OCI-LY7 (cell line): ENCODE data around the gene SCGB1D1.

Experiments
- EZH2phosphoT487 ChIP-seq: fragments of 200-600 bp; sonication (generic); IDR thresholded peaks from 2 replicates; pipeline ENCODE4 v1.6.1; 2018; ENCODE audit warnings: low read depth, borderline replicate concordance, mild to moderate bottlenecking, mixed run types, antibody characterized with exemption, low read length, moderate library complexity, mixed read lengths
- TF ChIP-seq, protein P1 (sequence below): fragments of 200-600 bp; sonication (generic); conservative IDR thresholded peaks from 2 replicates; pipeline ENCODE4 v1.5.1; 2014; ENCODE audit warnings: mild to moderate bottlenecking, antibody characterized with exemption, low read length, moderate library complexity, mixed read lengths

GRCh38 chr11:62182147-62182891, 7.7 kb upstream of the SCGB1D1 start:
- TF ChIP-seq, protein P1, sequence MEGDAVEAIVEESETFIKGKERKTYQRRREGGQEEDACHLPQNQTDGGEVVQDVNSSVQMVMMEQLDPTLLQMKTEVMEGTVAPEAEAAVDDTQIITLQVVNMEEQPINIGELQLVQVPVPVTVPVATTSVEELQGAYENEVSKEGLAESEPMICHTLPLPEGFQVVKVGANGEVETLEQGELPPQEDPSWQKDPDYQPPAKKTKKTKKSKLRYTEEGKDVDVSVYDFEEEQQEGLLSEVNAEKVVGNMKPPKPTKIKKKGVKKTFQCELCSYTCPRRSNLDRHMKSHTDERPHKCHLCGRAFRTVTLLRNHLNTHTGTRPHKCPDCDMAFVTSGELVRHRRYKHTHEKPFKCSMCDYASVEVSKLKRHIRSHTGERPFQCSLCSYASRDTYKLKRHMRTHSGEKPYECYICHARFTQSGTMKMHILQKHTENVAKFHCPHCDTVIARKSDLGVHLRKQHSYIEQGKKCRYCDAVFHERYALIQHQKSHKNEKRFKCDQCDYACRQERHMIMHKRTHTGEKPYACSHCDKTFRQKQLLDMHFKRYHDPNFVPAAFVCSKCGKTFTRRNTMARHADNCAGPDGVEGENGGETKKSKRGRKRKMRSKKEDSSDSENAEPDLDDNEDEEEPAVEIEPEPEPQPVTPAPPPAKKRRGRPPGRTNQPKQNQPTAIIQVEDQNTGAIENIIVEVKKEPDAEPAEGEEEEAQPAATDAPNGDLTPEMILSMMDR = no peak
- no peak for TF ChIP-seq EZH2phosphoT487
